ENCODE data around the gene CALCOCO1.
"Not testable (repeated sequence)": the region's sequence is repeated elsewhere in the genome, so short reads cannot be mapped to it uniquely, and the experiment has no call there.

Gene CALCOCO1

GRCh38 chr12:53734425-53734824 is 7.2 kb upstream of the CALCOCO1 start:
- no peak for DNase-seq

- no peak for DNase-seq
Observed at GRCh38 chr12:53733807-53734200, 6.6 kb upstream of the CALCOCO1 start.

GRCh38 chr12:53733051-53733806 is 6.0 kb upstream of the CALCOCO1 start:
- DNase-seq: no peak

DNA sequence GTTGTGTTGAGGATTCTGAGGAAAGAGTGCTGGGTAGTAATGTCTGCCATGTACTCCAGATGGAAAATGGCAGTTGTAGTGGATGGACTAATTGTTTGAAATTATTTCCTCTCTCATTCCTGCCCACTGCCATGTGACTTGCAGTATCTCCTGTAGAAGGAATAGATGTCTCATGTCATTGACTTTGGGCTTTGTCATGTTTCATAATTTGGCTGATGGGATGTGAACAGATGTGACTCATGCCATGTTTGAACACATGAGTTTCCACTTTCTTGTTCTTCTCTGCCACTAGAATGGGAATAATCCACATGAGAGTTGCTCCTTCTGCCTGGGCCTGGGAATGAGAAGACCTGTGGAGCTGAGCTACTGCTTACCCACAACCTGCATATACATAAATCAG is 2.4 kb upstream of the CALCOCO1 start:
- DNase-seq: no peak

DNA sequence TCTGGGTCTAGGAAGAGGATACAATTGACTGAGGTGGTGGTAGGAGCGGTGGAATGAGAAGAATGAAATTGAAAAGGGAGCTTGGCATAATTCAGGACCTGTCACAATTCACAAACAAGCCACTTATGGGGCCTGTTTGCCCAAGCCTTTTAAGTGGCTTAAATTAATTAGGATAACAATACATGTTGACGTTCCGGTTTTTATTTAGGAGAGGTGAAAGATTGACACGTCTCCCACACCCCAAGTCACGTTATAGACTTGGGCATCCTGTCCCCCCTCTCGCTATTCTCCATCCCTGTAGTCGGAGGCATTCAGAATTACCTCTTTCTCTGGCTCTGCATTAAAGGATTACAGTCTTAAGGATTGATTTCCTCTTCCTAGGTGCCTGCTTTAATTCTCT is 954 bp upstream of the CALCOCO1 start:
- DNase-seq: no peak

GRCh38 chr12:53726946-53727309 is 324 bp downstream of the CALCOCO1 start:
- peak in 2 of 58 donors; percentile 40 to 44 for DNase-seq

- no peak for DNase-seq
Observed at GRCh38 chr12:53726341-53726740, 911 bp downstream of the CALCOCO1 start.

DNA sequence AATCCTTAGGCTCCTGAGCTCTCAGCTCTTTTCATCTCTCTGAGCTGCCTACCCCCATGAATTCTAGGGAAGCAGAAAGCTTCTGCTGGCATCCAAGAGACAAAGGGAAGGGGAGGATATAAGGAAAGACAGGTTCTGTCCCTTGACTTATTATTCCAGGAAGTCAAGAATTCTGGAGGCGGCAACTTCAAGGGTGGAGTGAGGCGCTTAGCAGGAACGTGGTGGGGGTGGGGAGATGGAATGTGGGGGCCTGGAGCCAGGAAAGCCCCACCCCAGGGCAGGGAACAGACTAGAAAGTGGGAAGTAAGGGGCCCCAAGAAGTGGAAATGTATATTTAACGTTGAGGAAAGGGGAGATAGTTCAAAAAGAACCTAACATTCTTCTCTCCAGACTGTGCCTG is 1.4 kb downstream of the CALCOCO1 start:
- peak in 1 of 58 donors; percentile 25 for DNase-seq

DNA sequence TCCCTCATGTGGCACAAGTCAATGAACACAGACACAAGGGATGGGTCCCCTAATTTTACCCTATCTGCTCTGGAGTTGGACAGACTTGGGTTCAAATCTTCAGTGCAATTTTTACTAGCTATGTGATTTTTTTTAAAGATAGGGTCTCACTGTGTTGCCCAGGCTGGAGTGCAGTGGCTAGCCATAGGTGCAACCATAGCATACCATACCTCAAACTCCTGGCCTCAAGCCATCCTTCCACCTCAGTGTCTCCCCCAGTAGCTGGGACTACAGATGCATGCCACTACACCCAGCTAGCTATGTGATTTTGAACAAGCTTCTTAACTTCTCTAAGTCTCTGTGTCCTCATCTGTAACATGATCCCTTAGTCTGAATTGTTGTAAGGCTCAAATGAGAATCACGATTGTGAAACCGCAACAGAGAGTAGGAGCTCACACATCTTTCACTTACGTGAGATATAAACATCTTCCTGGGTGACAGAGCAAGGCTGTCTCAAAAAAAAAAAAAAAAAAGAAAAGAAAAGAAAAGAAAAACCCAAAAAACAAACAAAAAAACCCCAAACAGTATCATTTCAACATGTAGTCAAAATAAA is 4.7 kb downstream of the CALCOCO1 start:
- DNase-seq: no peak

DNA sequence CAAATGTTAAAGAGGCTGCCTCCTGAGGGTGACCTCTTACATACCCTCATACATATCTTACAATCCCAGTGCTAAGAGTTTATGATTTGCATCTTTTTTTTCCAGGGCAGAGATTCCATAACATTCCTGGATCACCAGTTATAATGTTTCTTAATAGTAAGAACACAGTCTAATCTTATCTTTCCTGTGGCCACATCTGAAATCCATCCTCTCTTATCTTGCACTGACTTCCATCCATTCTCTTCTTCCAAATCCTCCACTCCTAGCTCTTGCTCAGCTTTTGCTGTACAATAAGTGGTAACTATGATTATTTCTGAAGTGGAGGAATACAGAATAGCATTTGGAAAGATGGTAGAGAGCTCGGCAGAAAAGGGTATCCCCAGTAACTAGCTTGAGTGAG is 6.3 kb downstream of the CALCOCO1 start:
- DNase-seq: no peak

GRCh38 chr12:53719649-53720048 is 7.6 kb downstream of the CALCOCO1 start:
- no peak for DNase-seq

GRCh38 chr12:53718567-53718966 is 8.7 kb downstream of the CALCOCO1 start:
- not testable (repeated sequence) for DNase-seq

- DNase-seq: no peak
Observed at GRCh38 chr12:53717319-53717718, 9.9 kb downstream of the CALCOCO1 start.

DNA sequence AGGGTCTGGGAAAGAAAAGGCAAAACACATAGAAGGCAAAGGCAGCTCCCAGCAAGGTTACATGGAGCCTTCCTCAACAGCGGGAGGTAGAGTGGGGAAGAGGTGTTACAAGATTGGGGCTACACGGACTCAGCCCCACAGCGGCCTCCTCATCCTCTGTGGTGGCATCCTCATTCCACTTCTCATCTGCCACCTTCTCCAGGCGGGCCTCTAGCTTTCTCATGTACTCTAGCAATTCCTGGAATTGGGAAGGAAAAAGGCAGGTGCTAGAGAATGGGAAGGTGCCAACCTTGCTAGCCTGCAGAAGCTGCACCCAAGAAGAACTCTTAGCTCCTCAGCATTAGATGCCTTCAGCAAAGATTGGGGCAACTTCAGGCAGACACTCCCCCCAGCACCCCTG is 13.2 kb downstream of the CALCOCO1 start:
- no peak for DNase-seq

- DNase-seq: no peak
Observed at GRCh38 chr12:53713516-53713915, 13.7 kb downstream of the CALCOCO1 start.

- peak in 7 of 58 donors; percentile 7 to 37 (median 18) for DNase-seq
Observed at GRCh38 chr12:53712059-53712643, 15.1 kb downstream of the CALCOCO1 start.

DNA sequence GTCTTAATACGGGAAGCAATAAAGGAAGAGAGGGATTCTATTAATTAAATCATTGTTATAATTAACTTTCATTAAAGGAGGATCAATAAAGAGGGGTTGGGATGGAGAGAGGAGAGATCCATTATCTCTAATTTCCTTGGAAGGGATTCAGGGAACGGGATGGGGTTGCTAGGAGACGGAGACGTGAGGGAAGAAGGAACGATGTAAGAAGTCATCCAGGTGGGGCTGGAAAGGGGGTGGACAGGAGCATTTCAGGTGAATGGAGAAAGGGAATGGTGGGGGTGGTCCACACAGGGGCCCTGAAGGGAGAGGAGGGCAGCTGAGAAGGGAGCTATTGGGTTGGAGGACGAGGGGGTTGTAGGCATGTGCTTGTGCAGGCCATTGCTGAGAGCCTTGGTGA is 17.2 kb downstream of the CALCOCO1 start:
- DNase-seq: peak in 1 of 58 donors; percentile 26

GRCh38 chr12:53709671-53710070 is 17.6 kb downstream of the CALCOCO1 start:
- DNase-seq: no peak

GRCh38 chr12:53706080-53706479 is 21.2 kb downstream of the CALCOCO1 start:
- DNase-seq: no peak

DNA sequence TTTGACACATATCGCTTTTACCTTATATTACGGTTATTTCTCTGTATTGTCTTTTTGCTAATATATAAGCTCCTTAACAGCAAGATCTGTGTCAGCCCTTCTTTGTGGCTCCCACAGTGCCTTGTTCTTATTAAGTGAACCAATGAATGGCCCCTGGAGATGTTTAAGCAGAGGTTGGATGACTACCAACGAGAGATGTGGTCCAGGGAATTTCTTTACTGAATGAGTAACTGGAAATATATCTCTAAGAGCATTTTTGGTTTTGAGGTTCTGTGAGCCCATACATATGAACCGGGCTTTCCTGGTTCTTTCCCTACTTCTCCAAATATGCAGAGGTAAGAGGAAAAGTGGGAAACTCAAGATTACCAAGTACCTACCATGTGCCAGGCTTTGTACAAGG is 23.5 kb downstream of the CALCOCO1 start:
- no peak for DNase-seq

- DNase-seq: peak in 56 of 58 donors; percentile 17 to 86 (median 67)
Observed at GRCh38 chr12:53701518-53702264, 25.6 kb downstream of the CALCOCO1 start.

- DNase-seq: peak in 21 of 58 donors; percentile 5 to 58 (median 25)
Observed at GRCh38 chr12:53700567-53700966, 26.7 kb downstream of the CALCOCO1 start.
